HepG2 (cell line): Measurements from ENCODE around the gene PRUNE1. TPM values are rescaled to one million over a fixed set of nuclear protein-coding genes. Genes with fewer than 3 reads are reported as not detected.

ENCODE experiments used
- ARID3A ChIP-seq: IDR thresholded peaks from 2 replicates; pipeline ENCODE4 v1.6.1; 2012; ENCODE audit warnings: low read depth, low read length, improper control_type of control experiment
- ATRX ChIP-seq: sonication (generic); formaldehyde crosslinking; IDR thresholded peaks from 2 replicates; pipeline ENCODE4 v1.4.0; 2020; ENCODE audit warnings: missing genetic modification reagents, borderline replicate concordance
- CC2D1A ChIP-seq: sonication (generic); formaldehyde crosslinking; IDR thresholded peaks from 2 replicates; pipeline ENCODE4 v1.8.1; 2023; ENCODE audit warnings: mild to moderate bottlenecking, missing genetic modification reagents
- DNMT1 ChIP-seq: sonication (generic); formaldehyde crosslinking; IDR thresholded peaks from 2 replicates; pipeline ENCODE4 v1.5.1; 2020; ENCODE audit warnings: mild to moderate bottlenecking, missing genetic modification reagents
- FOXO4 ChIP-seq: sonication (generic); formaldehyde crosslinking; conservative IDR thresholded peaks from 2 replicates; pipeline ENCODE4 v1.8.1; 2023; ENCODE audit warnings: missing genetic modification reagents
- GPN1 ChIP-seq: sonication (generic); formaldehyde crosslinking; IDR thresholded peaks from 2 replicates; pipeline ENCODE4 v1.5.1; 2020; ENCODE audit warnings: missing genetic modification reagents, borderline replicate concordance
- JUND ChIP-seq: sonication (generic); formaldehyde crosslinking; IDR thresholded peaks from 2 replicates; pipeline ENCODE4 v1.8.0; 2022; ENCODE audit warnings: mild to moderate bottlenecking, missing genetic modification reagents
- KLF11 ChIP-seq: IDR thresholded peaks from 2 replicates; pipeline ENCODE4 v1.6.1; 2016; ENCODE audit warnings: missing compliant biosample characterization
- NFIB ChIP-seq: sonication (generic); formaldehyde crosslinking; IDR thresholded peaks from 2 replicates; pipeline ENCODE4 v1.9.0; 2021; ENCODE audit warnings: missing genetic modification reagents, mild to moderate bottlenecking, borderline replicate concordance
- NFRKB ChIP-seq: fragments of 450-650 bp; IDR thresholded peaks from 2 replicates; pipeline ENCODE4 v1.6.1; 2017
- NR1H2 ChIP-seq: sonication (generic); formaldehyde crosslinking; IDR thresholded peaks from 2 replicates; pipeline ENCODE4 v1.8.1; 2022; ENCODE audit warnings: low read depth, missing genetic modification reagents, borderline replicate concordance
- PAXIP1 ChIP-seq: sonication (generic); formaldehyde crosslinking; conservative IDR thresholded peaks from 2 replicates; pipeline ENCODE4 v1.4.0; 2020; ENCODE audit warnings: mild to moderate bottlenecking, missing genetic modification reagents, moderate library complexity
- PCBP1 ChIP-seq: fragments of 200-400 bp; formaldehyde crosslinking; IDR thresholded peaks from 2 replicates; pipeline ENCODE4 v1.6.1; 2017; ENCODE audit warnings: mild to moderate bottlenecking, low read depth, low read length, borderline replicate concordance
- POLR2A ChIP-seq, 2 experiments: IDR thresholded peaks; 2 replicates each; pipeline ENCODE4 v1.6.1; 2011; ENCODE audit warnings: low read depth in 2 of 2, low read length in 2 of 2, mild to moderate bottlenecking in 1 of 2, moderate library complexity in 1 of 2; ENCODE audit not compliant: insufficient read depth in 1 of 2
- RBAK ChIP-seq: sonication (generic); formaldehyde crosslinking; IDR thresholded peaks from 2 replicates; pipeline ENCODE4 v1.5.1; 2020; ENCODE audit warnings: mild to moderate bottlenecking, missing genetic modification reagents
- RBFOX2 ChIP-seq: fragments of 200-400 bp; formaldehyde crosslinking; IDR thresholded peaks from 2 replicates; pipeline ENCODE4 v1.6.1; 2017; ENCODE audit warnings: low read depth, mild to moderate bottlenecking, low read length
- RFXAP ChIP-seq: sonication (generic); formaldehyde crosslinking; IDR thresholded peaks from 2 replicates; pipeline ENCODE4 v1.4.0; 2020; ENCODE audit warnings: missing genetic modification reagents, borderline replicate concordance
- TBX3 ChIP-seq: fragments of 450-650 bp; IDR thresholded peaks from 2 replicates; pipeline ENCODE4 v1.6.1; 2017; ENCODE audit warnings: antibody characterized with exemption, mild to moderate bottlenecking, inconsistent platforms, borderline replicate concordance
- ZMAT5 ChIP-seq: sonication (generic); formaldehyde crosslinking; IDR thresholded peaks from 2 replicates; pipeline ENCODE4 v1.5.0; 2020; ENCODE audit warnings: mild to moderate bottlenecking, low read depth, missing genetic modification reagents, borderline replicate concordance
- ZMYM4 ChIP-seq: sonication (generic); formaldehyde crosslinking; IDR thresholded peaks from 2 replicates; pipeline ENCODE4 v1.8.1; 2023; ENCODE audit warnings: mild to moderate bottlenecking, missing genetic modification reagents
- ZNF234 ChIP-seq: sonication (generic); formaldehyde crosslinking; conservative IDR thresholded peaks from 2 replicates; pipeline ENCODE4 v1.5.1; 2020; ENCODE audit warnings: mild to moderate bottlenecking, missing genetic modification reagents
- ZNF317 ChIP-seq: sonication (generic); formaldehyde crosslinking; IDR thresholded peaks from 2 replicates; pipeline ENCODE4 v1.5.0; 2020; ENCODE audit warnings: mild to moderate bottlenecking, missing genetic modification reagents
- ZNF335 ChIP-seq: sonication (generic); formaldehyde crosslinking; IDR thresholded peaks from 2 replicates; pipeline ENCODE4 v1.4.0; 2020; ENCODE audit warnings: missing genetic modification reagents
- ZNF556 ChIP-seq: sonication (generic); formaldehyde crosslinking; IDR thresholded peaks from 2 replicates; pipeline ENCODE4 v1.4.0; 2020; ENCODE audit warnings: mild to moderate bottlenecking, missing genetic modification reagents, borderline replicate concordance
- ZNF607 ChIP-seq: sonication (generic); formaldehyde crosslinking; IDR thresholded peaks from 2 replicates; pipeline ENCODE4 v1.5.1; 2020; ENCODE audit warnings: missing genetic modification reagents, mild to moderate bottlenecking, borderline replicate concordance
- ZNF7 ChIP-seq: IDR thresholded peaks from 2 replicates; pipeline ENCODE4 v1.6.1; 2016; ENCODE audit warnings: missing biosample characterization, missing genetic modification reagents
- ZNF792 ChIP-seq: IDR thresholded peaks from 2 replicates; pipeline ENCODE4 v1.6.1; 2016
- polyA plus RNA-seq, 8 experiments: library from polyadenylated mRNA; depleted of rRNA in 3 of 8; stranded (reverse) in 7 of 8; unstranded in 1 of 8; fragments of >200 nt; fragmentation: Illumina TruSeq in 4 of 8; extraction: Trizol in 4 of 8; gene quantifications; 2 replicates each; pipeline versions ENCODE4 v1.2.1 to v1.2.3, GENCODE V29; 2011 to 2016; ENCODE audit warnings: low read depth in 4 of 8, missing spikeins in 1 of 8, mixed read lengths in 1 of 8; ENCODE audit not compliant: insufficient read depth in 1 of 8
- total RNA-seq, 5 experiments: library from RNA; depleted of rRNA; stranded (reverse); fragments of >200 nt; fragmentation: Illumina TruSeq; extraction: Trizol; gene quantifications; 2 replicates each; pipeline ENCODE4 v1.2.3, GENCODE V29; 2016; ENCODE audit warnings: low read depth in 1 of 5

Gene PRUNE1
- total and polyA plus RNA-seq, 2 of the 13 experiments (the other 11 are each of a cell fraction or from before 2014, with no cell fraction given): 19.0 to 31.9 TPM

- TF ChIP-seq ZNF556 (CRISPR knock-in tag): no peak
- TF ChIP-seq NFRKB: no peak
- no peak for TF ChIP-seq FOXO4 (CRISPR knock-in tag)
- TF ChIP-seq RBFOX2: no peak; the same call in 1 of the 2 replicates
- TF ChIP-seq ZNF792: peak; percentile 7; the same call in 1 of the 2 replicates
- no peak for TF ChIP-seq ZMYM4 (CRISPR knock-in tag)
- no peak for TF ChIP-seq PCBP1
- no peak for TF ChIP-seq KLF11
- TF ChIP-seq PAXIP1 (CRISPR knock-in tag): no peak; the same call in 1 of the 2 replicates
- peak; percentile 61; the same call in 1 of the 2 replicates for TF ChIP-seq TBX3
- 0 out of 2 replicates have a peak, but pooled peaks have one; percentile 43 for TF ChIP-seq JUND (CRISPR knock-in tag)
- TF ChIP-seq POLR2A (IDR thresholded peaks at IDR 0.05; ENCODE audit: insufficient read depth in 1 of 2, low read depth in 2 of 2, low read length in 2 of 2): peak in 1 of 2 experiments; percentile 77; a peak in 1 of 4 replicates
- TF ChIP-seq ZMAT5: no peak
- TF ChIP-seq ATRX (CRISPR knock-in tag): no peak
- TF ChIP-seq ZNF317: 0 out of 2 replicates have a peak, but pooled peaks have one; percentile 9
- TF ChIP-seq ZNF335 (CRISPR knock-in tag): 0 out of 2 replicates have a peak, but pooled peaks have one; percentile 41
- TF ChIP-seq RFXAP (CRISPR knock-in tag): no peak
- TF ChIP-seq DNMT1 (CRISPR knock-in tag): no peak
- TF ChIP-seq ZNF607: peak; percentile 41; the same call in 1 of the 2 replicates
- no peak for TF ChIP-seq ZNF234 (CRISPR knock-in tag)
- TF ChIP-seq NFIB (CRISPR knock-in tag): no peak
- TF ChIP-seq CC2D1A (CRISPR knock-in tag): no peak
- TF ChIP-seq NR1H2 (CRISPR knock-in tag): no peak
- 0 out of 2 replicates have a peak, but pooled peaks have one; percentile 30 for TF ChIP-seq ARID3A
- no peak for TF ChIP-seq RBAK (CRISPR knock-in tag)
- no peak for TF ChIP-seq GPN1 (CRISPR knock-in tag)
- TF ChIP-seq ZNF7 (CRISPR knock-in tag): no peak
Observed at GRCh38 chr1:151007853-151008243, 401 bp upstream of the PRUNE1 start (continued).
